ENCODE measurements around the gene CHCHD4. TPM values are rescaled to one million over a fixed set of nuclear protein-coding genes. Genes with fewer than 3 reads are reported as not detected.
"Not testable (repeated sequence)": the region's sequence is repeated elsewhere in the genome, so short reads cannot be mapped to it uniquely, and the experiment has no call there.

Gene CHCHD4
- total RNA-seq, 2 donors from 2014 or later = 1.3 to 7.0 TPM

GRCh38 chr3:14082108-14082657 is 42.5 kb downstream of the CHCHD4 start:
- no peaks in the 10 kb centered on the region for H3K27me3 ChIP-seq
- H3K9me3 ChIP-seq = no peaks in the 10 kb centered on the region

GRCh38 chr3:14077310-14077709 is 47.4 kb downstream of the CHCHD4 start:
- H3K36me3 ChIP-seq (replicated peaks in 1 of 2; ENCODE audit: insufficient read depth in 1 of 2, low read depth in 2 of 2) = no peaks in the 10 kb centered on the region
- H3K4me1 ChIP-seq = no peaks in the 10 kb centered on the region
- WGBS, 2 donors = 72 to 85% methylated on average over 1 of the region's 1 CpG
- no peaks in the 10 kb centered on the region for H3K9me3 ChIP-seq
- no peak overlapping the region for H3K4me3 ChIP-seq
- intact Hi-C loops (cut with DNase I) = no loop called here
- no peak for TF ChIP-seq POLR2A (IDR thresholded peaks at IDR 0.05)
- TF ChIP-seq CTCF (IDR thresholded peaks at IDR 0.05) = no peak
- DNase-seq (no peak), ATAC-seq (no peak)
- H3K27me3 ChIP-seq = no peaks in the 10 kb centered on the region
- no peak overlapping the region for H3K27ac ChIP-seq

More at GRCh38 chr3:14082108-14082657, 42.5 kb downstream of the CHCHD4 start:
- no peak for DNase-seq
- intact Hi-C loops (cut with DNase I) = no loop called here
- 67 to 80% methylated on average over 5 of the region's 5 CpGs for WGBS, 2 donors
- Histone ChIP-seq H3K4me1 (no peaks in the 10 kb centered on the region), H3K4me3 (no peak overlapping the region), H3K27ac (no peak overlapping the region), H3K36me3 (replicated peaks in 1 of 2; ENCODE audit: insufficient read depth in 1 of 2, low read depth in 2 of 2) (no peaks in the 10 kb centered on the region)
- TF ChIP-seq POLR2A (IDR thresholded peaks at IDR 0.05) (no peak), CTCF (IDR thresholded peaks at IDR 0.05) (no peak)
- ATAC-seq = no peak

GRCh38 chr3:14075233-14075632 is 49.4 kb downstream of the CHCHD4 start:
- H3K27ac ChIP-seq; intact Hi-C loops (cut with DNase I); ATAC-seq: not testable (repeated sequence)

GRCh38 chr3:14064910-14065309 is 59.8 kb downstream of the CHCHD4 start:
- WGBS, 2 donors = 60% methylated on average over 1 to 4 of the region's 4 CpGs
- H3K9me3 ChIP-seq = no peaks in the 10 kb centered on the region
- no peaks in the 10 kb centered on the region for H3K4me1 ChIP-seq
- H3K27me3 ChIP-seq = no peaks in the 10 kb centered on the region
- DNase-seq = no peak
- H3K4me3 ChIP-seq = no peak overlapping the region
- intact Hi-C loops (cut with DNase I) = no loop called here
- ATAC-seq = no peak
- no peaks in the 10 kb centered on the region for H3K36me3 ChIP-seq (replicated peaks in 1 of 2; ENCODE audit: insufficient read depth in 1 of 2, low read depth in 2 of 2)
- TF ChIP-seq POLR2A (IDR thresholded peaks at IDR 0.05) (no peak), CTCF (IDR thresholded peaks at IDR 0.05) (no peak)
- H3K27ac ChIP-seq = no peak overlapping the region

More at GRCh38 chr3:14075233-14075632, 49.4 kb downstream of the CHCHD4 start:
- H3K4me1 ChIP-seq; H3K9me3 ChIP-seq; H3K4me3 ChIP-seq; DNase-seq; H3K36me3 ChIP-seq (replicated peaks in 1 of 2; ENCODE audit: insufficient read depth in 1 of 2, low read depth in 2 of 2); H3K27me3 ChIP-seq: not testable (repeated sequence)
- WGBS, 2 donors = 69 to 71% methylated on average over 3 of the region's 3 CpGs

- Histone ChIP-seq H3K27ac (no peak overlapping the region), H3K27me3 (no peaks in the 10 kb centered on the region), H3K36me3 (replicated peaks in 1 of 2; ENCODE audit: insufficient read depth in 1 of 2, low read depth in 2 of 2) (no peaks in the 10 kb centered on the region), H3K9me3 (no peaks in the 10 kb centered on the region), H3K4me3 (no peak overlapping the region), H3K4me1 (no peaks in the 10 kb centered on the region)
- no peak for DNase-seq
- WGBS, 2 donors = 79 to 80% methylated on average over 2 of the region's 2 CpGs
- TF ChIP-seq CTCF (IDR thresholded peaks at IDR 0.05) (no peak), POLR2A (IDR thresholded peaks at IDR 0.05) (no peak)
- ATAC-seq = no peak
- intact Hi-C loops (cut with DNase I) = no loop called here
These were observed 61.5 kb downstream of the CHCHD4 start for GRCh38 chr3:14063152-14063551.

Other genes with a start within 250 kb of the CHCHD4 start
- under 1 TPM; under 0.01 TPM for gene WNT7A, start 244.8 kb downstream of the CHCHD4 start, total RNA-seq
- gene TMEM43, start 182 bp upstream of the CHCHD4 start, total RNA-seq = 10 to 100 TPM; 21.8 to 38.4 TPM
- 10 to 100 TPM; 33.2 to 34.9 TPM for gene XPC, start 53.7 kb upstream of the CHCHD4 start, total RNA-seq
- gene LSM3, start 53.9 kb upstream of the CHCHD4 start, total RNA-seq = 1 to 10 TPM; 5.3 to 6.0 TPM